ENCODE measurements around the gene SCFD2. TPM values are rescaled to one million over a fixed set of nuclear protein-coding genes. Genes with fewer than 3 reads are reported as not detected.

Gene SCFD2
- polyA plus RNA-seq, 2 of the 4 experiments (the other 2 are of a cell fraction) = 7.6 to 10.8 TPM

DNA sequence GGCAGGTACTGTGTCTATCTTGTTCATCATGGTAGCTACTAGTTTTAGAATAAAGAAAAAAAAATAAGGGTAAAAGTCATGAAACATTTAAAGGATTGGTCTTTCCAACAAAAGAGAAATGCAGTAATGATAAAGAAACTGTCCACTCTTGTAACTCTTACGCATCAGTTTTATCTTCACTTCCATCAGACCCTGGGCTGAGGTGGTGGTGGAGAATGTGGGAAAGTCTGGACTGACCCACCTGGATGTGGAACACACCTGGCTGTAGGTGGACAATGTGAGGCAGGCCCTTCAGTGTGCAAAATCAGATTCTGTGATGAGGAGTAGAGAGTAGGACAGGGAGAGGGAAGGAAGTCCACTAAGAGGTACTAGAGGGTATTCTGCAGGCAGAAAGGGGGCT, 375.2 kb downstream of the SCFD2 start:
- Histone ChIP-seq H3K27ac (no peak overlapping the region), H3K4me3 (no peak overlapping the region), H3K9me3 (no peaks in the 10 kb centered on the region), H3K4me1 (no peaks in the 10 kb centered on the region), H3K4me2 (no peak overlapping the region)
- ATAC-seq (no peak), FAIRE-seq (no peak), DNase-seq (ENCODE audit: low read depth in 1 of 2, low spot score in 1 of 2) (no peak)
- ChIA-PET CTCF (interaction anchor here (1.7 to 2.8 kb wide), 2 partner anchors 445 to 1243 kb away, joined by 3 to 8 read pairs; no protein-coding TSS in a partner anchor), POLR2A (no interaction called here)
- TF ChIP-seq HEYL (CRISPR knock-in tag; IDR thresholded peaks at IDR 0.05) = no peak
- no peak for TF ChIP-seq FOSL2 (IDR thresholded peaks at IDR 0.05)
- TF ChIP-seq FOSL2 (CRISPR knock-in tag; IDR thresholded peaks at IDR 0.05) = no peak
- TF ChIP-seq, protein P1, sequence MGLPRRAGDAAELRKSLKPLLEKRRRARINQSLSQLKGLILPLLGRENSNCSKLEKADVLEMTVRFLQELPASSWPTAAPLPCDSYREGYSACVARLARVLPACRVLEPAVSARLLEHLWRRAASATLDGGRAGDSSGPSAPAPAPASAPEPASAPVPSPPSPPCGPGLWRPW (IDR thresholded peaks at IDR 0.05) = no peak
- no peak for TF ChIP-seq EHF (CRISPR knock-in tag; IDR thresholded peaks at IDR 0.05)
- no peak for TF ChIP-seq CHD4 (IDR thresholded peaks at IDR 0.05; ENCODE audit: borderline replicate concordance)
- no peak for TF ChIP-seq MAZ (IDR thresholded peaks at IDR 0.05; ENCODE audit: borderline replicate concordance, low read depth, low read length)
- TF ChIP-seq, protein P2, sequence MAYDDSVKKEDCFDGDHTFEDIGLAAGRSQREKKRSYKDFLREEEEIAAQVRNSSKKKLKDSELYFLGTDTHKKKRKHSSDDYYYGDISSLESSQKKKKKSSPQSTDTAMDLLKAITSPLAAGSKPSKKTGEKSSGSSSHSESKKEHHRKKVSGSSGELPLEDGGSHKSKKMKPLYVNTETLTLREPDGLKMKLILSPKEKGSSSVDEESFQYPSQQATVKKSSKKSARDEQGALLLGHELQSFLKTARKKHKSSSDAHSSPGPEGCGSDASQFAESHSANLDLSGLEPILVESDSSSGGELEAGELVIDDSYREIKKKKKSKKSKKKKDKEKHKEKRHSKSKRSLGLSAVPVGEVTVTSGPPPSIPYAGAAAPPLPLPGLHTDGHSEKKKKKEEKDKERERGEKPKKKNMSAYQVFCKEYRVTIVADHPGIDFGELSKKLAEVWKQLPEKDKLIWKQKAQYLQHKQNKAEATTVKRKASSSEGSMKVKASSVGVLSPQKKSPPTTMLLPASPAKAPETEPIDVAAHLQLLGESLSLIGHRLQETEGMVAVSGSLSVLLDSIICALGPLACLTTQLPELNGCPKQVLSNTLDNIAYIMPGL (CRISPR knock-in tag; IDR thresholded peaks at IDR 0.05; ENCODE audit: borderline replicate concordance) = no peak
- 89% methylated on average over 1 of the region's 1 CpG for WGBS (ENCODE audit: missing lambda C conversion rate)

- H3K9me3 ChIP-seq = no peaks in the 10 kb centered on the region
- no peak overlapping the region for H3K4me3 ChIP-seq
- no peak overlapping the region for H3K4me2 ChIP-seq
- 38% methylated on average over 3 of the region's 3 CpGs for WGBS (ENCODE audit: missing lambda C conversion rate)
- ATAC-seq = no peak
- TF ChIP-seq ATOH8 (CRISPR knock-in tag; IDR thresholded peaks at IDR 0.05; ENCODE audit: low read depth) = no peak
- no peak for TF ChIP-seq REST (IDR thresholded peaks at IDR 0.05)
- TF ChIP-seq BHLHE40 (IDR thresholded peaks at IDR 0.05; ENCODE audit: low read depth, low read length) = no peak
- TF ChIP-seq, protein P3, sequence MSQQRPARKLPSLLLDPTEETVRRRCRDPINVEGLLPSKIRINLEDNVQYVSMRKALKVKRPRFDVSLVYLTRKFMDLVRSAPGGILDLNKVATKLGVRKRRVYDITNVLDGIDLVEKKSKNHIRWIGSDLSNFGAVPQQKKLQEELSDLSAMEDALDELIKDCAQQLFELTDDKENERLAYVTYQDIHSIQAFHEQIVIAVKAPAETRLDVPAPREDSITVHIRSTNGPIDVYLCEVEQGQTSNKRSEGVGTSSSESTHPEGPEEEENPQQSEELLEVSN (IDR thresholded peaks at IDR 0.05; ENCODE audit: borderline replicate concordance, low read depth) = no peak
- TF ChIP-seq HOXA7 (CRISPR knock-in tag; IDR thresholded peaks at IDR 0.05) = no peak
- TF ChIP-seq RNF2 (IDR thresholded peaks at IDR 0.05; ENCODE audit: borderline replicate concordance, low read depth) = no peak
- no peak for TF ChIP-seq HOXB5 (CRISPR knock-in tag; IDR thresholded peaks at IDR 0.05)
- no peaks in the 10 kb centered on the region for H3K4me1 ChIP-seq
- DNase-seq (ENCODE audit: low read depth in 1 of 2, low spot score in 1 of 2) = no peak
- POLR2A ChIA-PET = no interaction called here
- CTCF ChIA-PET = interaction anchor here (1.7 to 2.8 kb wide), 2 partner anchors 444 to 1244 kb away, joined by 3 to 8 read pairs; no protein-coding TSS in a partner anchor
- FAIRE-seq = no peak
- H3K27ac ChIP-seq = no peak overlapping the region
Measured at GRCh38 chr4:52989865-52990264, 376.0 kb downstream of the SCFD2 start.
